Measurements from ENCODE around the gene BBS4. TPM values are rescaled to one million over a fixed set of nuclear protein-coding genes. Genes with fewer than 3 reads are reported as not detected.

BBS4 gene
- total and polyA plus RNA-seq, 2 donors (not counting 1 experiment from before 2014, with no cell fraction given) = 27.9 to 29.4 TPM

- no peak overlapping the region for H3K4me3 ChIP-seq (replicated peaks in 1 of 4; ENCODE audit: control extremely low read depth in 1 of 4, insufficient read depth in 1 of 4, low read depth in 3 of 4, low read length in 4 of 4)
- no peak overlapping the region for H3K27ac ChIP-seq (ENCODE audit: insufficient read depth, low read length)
- H2AFZ ChIP-seq (ENCODE audit: low read length) = no peak overlapping the region
- H3K9me3 ChIP-seq (ENCODE audit: control insufficient read depth, insufficient read depth, low read depth, low read length) = no peaks in the 10 kb centered on the region
- no peaks in the 10 kb centered on the region for H3K4me1 ChIP-seq (ENCODE audit: control insufficient read depth, extremely low read depth, insufficient read depth, low read length)
- TF ChIP-seq CTCF (conservative IDR thresholded peaks at IDR 0.05 in 1 of 2, IDR thresholded peaks at IDR 0.05 in 1 of 2; ENCODE audit: low read depth in 1 of 2, low read length in 2 of 2) = no peak
- TF ChIP-seq EZH2 (IDR thresholded peaks at IDR 0.05; ENCODE audit: low read length, missing control alignments) = no peak
- H4K20me1 ChIP-seq (ENCODE audit: control insufficient read depth, extremely low read depth, insufficient read depth, low read length) = no peaks in the 10 kb centered on the region
- H3K36me3 ChIP-seq (ENCODE audit: control insufficient read depth, insufficient read depth, low read length) = no peaks in the 10 kb centered on the region
- H3K79me2 ChIP-seq (ENCODE audit: control insufficient read depth, insufficient read depth, low read length) = no peaks in the 10 kb centered on the region
- H3K9ac ChIP-seq (ENCODE audit: insufficient read depth, low read length) = no peak overlapping the region
- DNase-seq (ENCODE audit: low read depth in 2 of 2) = no peak
- no peak overlapping the region for H3K4me2 ChIP-seq (ENCODE audit: extremely low read depth, insufficient read depth, low read length)
- peaks cover 11% of the 10 kb centered on the region for H3K27me3 ChIP-seq (ENCODE audit: control insufficient read depth, insufficient read depth, low read length)
Observed at GRCh38 chr15:72680931-72681330, 5.1 kb upstream of the BBS4 start.

- Histone ChIP-seq H3K9ac (ENCODE audit: insufficient read depth, low read length) (no peak overlapping the region), H3K4me3 (replicated peaks in 1 of 4; ENCODE audit: control extremely low read depth in 1 of 4, insufficient read depth in 1 of 4, low read depth in 3 of 4, low read length in 4 of 4) (no peak overlapping the region), H3K79me2 (ENCODE audit: control insufficient read depth, insufficient read depth, low read length) (no peaks in the 10 kb centered on the region), H3K27me3 (ENCODE audit: control insufficient read depth, insufficient read depth, low read length) (peaks cover 11% of the 10 kb centered on the region), H4K20me1 (ENCODE audit: control insufficient read depth, extremely low read depth, insufficient read depth, low read length) (no peaks in the 10 kb centered on the region), H2AFZ (ENCODE audit: low read length) (no peak overlapping the region), H3K9me3 (ENCODE audit: control insufficient read depth, insufficient read depth, low read depth, low read length) (no peaks in the 10 kb centered on the region), H3K4me1 (ENCODE audit: control insufficient read depth, extremely low read depth, insufficient read depth, low read length) (no peaks in the 10 kb centered on the region), H3K4me2 (ENCODE audit: extremely low read depth, insufficient read depth, low read length) (no peak overlapping the region), H3K36me3 (ENCODE audit: control insufficient read depth, insufficient read depth, low read length) (no peaks in the 10 kb centered on the region), H3K27ac (ENCODE audit: insufficient read depth, low read length) (no peak overlapping the region)
- TF ChIP-seq EZH2 (IDR thresholded peaks at IDR 0.05; ENCODE audit: low read length, missing control alignments) (no peak), CTCF (conservative IDR thresholded peaks at IDR 0.05 in 1 of 2, IDR thresholded peaks at IDR 0.05 in 1 of 2; ENCODE audit: low read depth in 1 of 2, low read length in 2 of 2) (no peak)
- DNase-seq (ENCODE audit: low read depth in 2 of 2) = no peak
Observed at GRCh38 chr15:72682772-72683171, 3.2 kb upstream of the BBS4 start.

GRCh38 chr15:72685301-72685924 lies 594 bp upstream of the BBS4 start:
- Histone ChIP-seq H3K4me2 (ENCODE audit: extremely low read depth, insufficient read depth, low read length) (peak overlapping the region; percentile 88), H3K27ac (ENCODE audit: insufficient read depth, low read length) (peak overlapping the region; percentile 87), H3K4me1 (ENCODE audit: control insufficient read depth, extremely low read depth, insufficient read depth, low read length) (no peaks in the 10 kb centered on the region), H2AFZ (ENCODE audit: low read length) (peak overlapping the region; percentile 98), H3K79me2 (ENCODE audit: control insufficient read depth, insufficient read depth, low read length) (peaks cover 2% of the 10 kb centered on the region), H4K20me1 (ENCODE audit: control insufficient read depth, extremely low read depth, insufficient read depth, low read length) (no peaks in the 10 kb centered on the region), H3K9me3 (ENCODE audit: control insufficient read depth, insufficient read depth, low read depth, low read length) (no peaks in the 10 kb centered on the region), H3K27me3 (ENCODE audit: control insufficient read depth, insufficient read depth, low read length) (peaks cover 4% of the 10 kb centered on the region), H3K9ac (ENCODE audit: insufficient read depth, low read length) (peak overlapping the region; percentile 84), H3K4me3 (replicated peaks in 1 of 4; ENCODE audit: control extremely low read depth in 1 of 4, insufficient read depth in 1 of 4, low read depth in 3 of 4, low read length in 4 of 4) (peak overlapping the region; percentile 42 to 93 (median 77)), H3K36me3 (ENCODE audit: control insufficient read depth, insufficient read depth, low read length) (no peaks in the 10 kb centered on the region)
- DNase-seq (ENCODE audit: low read depth in 2 of 2) = peak in 1 of 2 donors; percentile 6
- no peak for TF ChIP-seq EZH2 (IDR thresholded peaks at IDR 0.05; ENCODE audit: low read length, missing control alignments)
- TF ChIP-seq CTCF (conservative IDR thresholded peaks at IDR 0.05 in 1 of 2, IDR thresholded peaks at IDR 0.05 in 1 of 2; ENCODE audit: low read depth in 1 of 2, low read length in 2 of 2) = no peak

Measured in fibroblast of lung (primary cell).